HEK293 (cell line): ENCODE results near the gene ZNF883.
A peak's percentile ranks its signal among the peaks of the same experiment; 100 is the strongest.

Experiments
- CTCF ChIA-PET: fragments of 350-600 bp; formaldehyde crosslinking; extraction: SDS; loops from one replicate; lab custom pipeline; 2021; ENCODE audit warnings: antibody characterized with exemption; lab: Yijun Ruan, JAX
- POLR2A ChIA-PET: fragments of 300-600 bp; formaldehyde crosslinking; extraction: SDS; loops from one replicate; lab custom pipeline; 2020; ENCODE audit warnings: antibody characterized with exemption, inconsistent platforms; lab: Yijun Ruan, JAX
- H3K27ac ChIP-seq: fragments of 200-500 bp; sonication (Bioruptor generic); 2 replicates; pipeline ENCODE4 v1.5.1; 2014; ENCODE audit warnings: low read depth, low read length, control low read depth, inconsistent platforms; ENCODE audit errors: extremely low read depth
- H3K36me3 ChIP-seq, 2 experiments: fragments of 200-500 bp in 1 of 2; sonication (Bioruptor generic) in 1 of 2; 1 replicate in 1 of 2; 2 replicates in 1 of 2; pipeline ENCODE4 v1.5.1; 2014 to 2017; ENCODE audit warnings: inconsistent platforms in 2 of 2, low read length in 2 of 2; ENCODE audit not compliant: control insufficient read depth in 2 of 2, insufficient read depth in 1 of 2
- H3K4me1 ChIP-seq: fragments of 200-500 bp; sonication (Bioruptor generic); 2 replicates; pipeline ENCODE4 v1.5.1; 2014; ENCODE audit warnings: mild to moderate bottlenecking, low read length, inconsistent platforms; ENCODE audit not compliant: control insufficient read depth, insufficient read depth
- H3K4me3 ChIP-seq: 2 replicates; pipeline ENCODE4 v1.5.1; 2011; ENCODE audit warnings: low read depth, mild to moderate bottlenecking, control low read depth, low read length, moderate library complexity
- H3K9me3 ChIP-seq: fragments of 200-500 bp; sonication (Bioruptor generic); 2 replicates; pipeline ENCODE4 v1.5.1; 2014; ENCODE audit warnings: low read depth, low read length, inconsistent platforms; ENCODE audit not compliant: control insufficient read depth, insufficient read depth
- GLI2 ChIP-seq: fragments of 450-650 bp; formaldehyde crosslinking; IDR thresholded peaks from 2 replicates; pipeline ENCODE4; 2017; ENCODE audit warnings: missing biosample characterization, missing genetic modification characterization, low read depth, borderline replicate concordance
- SP3 ChIP-seq: fragments of 450-650 bp; formaldehyde crosslinking; IDR thresholded peaks from 2 replicates; pipeline ENCODE4 v1.5.1; 2016; ENCODE audit warnings: missing biosample characterization, missing genetic modification characterization
- ZBTB17 ChIP-seq: fragments of 450-650 bp; formaldehyde crosslinking; IDR thresholded peaks from 2 replicates; pipeline ENCODE4 v1.5.1; 2016; ENCODE audit warnings: missing biosample characterization, missing genetic modification characterization
- ZBTB20 ChIP-seq: fragments of 450-650 bp; formaldehyde crosslinking; IDR thresholded peaks from 2 replicates; pipeline ENCODE4 v1.5.1; 2016; ENCODE audit warnings: missing biosample characterization, missing genetic modification characterization
- ZNF214 ChIP-seq: fragments of 450-650 bp; formaldehyde crosslinking; IDR thresholded peaks from 2 replicates; pipeline ENCODE4 v1.5.1; 2017; ENCODE audit warnings: missing biosample characterization, mild to moderate bottlenecking, missing genetic modification characterization, borderline replicate concordance
- ZNF335 ChIP-seq: fragments of 450-650 bp; formaldehyde crosslinking; conservative IDR thresholded peaks from 2 replicates; pipeline ENCODE4 v1.5.1; 2016; ENCODE audit warnings: missing biosample characterization, missing genetic modification characterization
- ZNF341 ChIP-seq: fragments of 450-650 bp; formaldehyde crosslinking; IDR thresholded peaks from 2 replicates; pipeline ENCODE4; 2016; ENCODE audit warnings: low read depth, missing biosample characterization, missing genetic modification characterization
- ZNF366 ChIP-seq: fragments of 450-650 bp; formaldehyde crosslinking; conservative IDR thresholded peaks from 2 replicates; pipeline ENCODE4 v1.5.1; 2016; ENCODE audit warnings: missing biosample characterization, missing genetic modification characterization
- ZNF561 ChIP-seq: fragments of 450-650 bp; IDR thresholded peaks from 2 replicates; pipeline ENCODE4 v1.5.1; 2018; ENCODE audit warnings: missing biosample characterization, missing genetic modification characterization, borderline replicate concordance
- ZNF76 ChIP-seq: fragments of 450-650 bp; formaldehyde crosslinking; IDR thresholded peaks from 2 replicates; pipeline ENCODE4; 2016; ENCODE audit warnings: low read depth, missing biosample characterization, missing genetic modification characterization, borderline replicate concordance
- ZXDB ChIP-seq: fragments of 450-650 bp; formaldehyde crosslinking; IDR thresholded peaks from 2 replicates; pipeline ENCODE4 v1.5.1; 2016; ENCODE audit warnings: missing biosample characterization, missing genetic modification characterization
- TF ChIP-seq, protein P1 (sequence below): fragments of 450-650 bp; formaldehyde crosslinking; conservative IDR thresholded peaks from 2 replicates; pipeline ENCODE4 v1.5.1; 2016; ENCODE audit warnings: low read depth, missing biosample characterization, missing genetic modification characterization
- TF ChIP-seq, protein P2 (sequence below): fragments of 450-650 bp; formaldehyde crosslinking; IDR thresholded peaks from 2 replicates; pipeline ENCODE4 v1.5.1; 2016; ENCODE audit warnings: missing biosample characterization, missing genetic modification characterization
- TF ChIP-seq, protein P3 (sequence below): fragments of 450-650 bp; formaldehyde crosslinking; optimal IDR thresholded peaks from 2 replicates; pipeline ENCODE3; 2016; ENCODE audit warnings: missing biosample characterization, mild to moderate bottlenecking, missing genetic modification characterization
- TF ChIP-seq, protein P4 (sequence below): fragments of 450-650 bp; formaldehyde crosslinking; IDR thresholded peaks from 2 replicates; pipeline ENCODE4 v1.5.1; 2016; ENCODE audit warnings: missing biosample characterization, missing genetic modification characterization

The ZNF883 gene

DNA sequence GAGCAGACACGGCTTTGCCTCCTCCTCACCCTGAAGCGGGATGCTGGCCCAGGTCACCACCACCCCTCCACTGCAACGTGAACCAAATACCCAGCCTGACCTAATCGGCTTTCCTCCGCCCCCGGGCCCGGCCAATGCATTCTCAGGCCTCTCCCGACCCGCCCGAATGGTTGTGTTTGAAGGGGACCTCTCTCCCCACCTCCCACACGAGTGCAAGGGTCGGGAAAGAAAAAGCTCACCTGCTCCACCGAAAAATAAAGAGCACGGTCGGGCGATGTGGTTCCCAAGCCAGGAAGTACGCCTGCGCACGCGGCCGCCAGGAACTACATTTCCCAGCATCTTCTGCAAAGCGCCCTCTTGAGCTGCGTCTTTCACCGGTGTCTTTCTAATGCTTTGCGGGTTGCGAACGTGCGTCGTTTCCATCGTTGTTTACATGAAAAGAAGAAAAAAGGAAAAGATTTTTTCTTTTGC, at the start of gene ZNF883:
Gene ZNF883 (minus strand): TSS at position 282 of the 471 bp plus-strand sequence.
- TF ChIP-seq ZNF76 (tag by site-specific recombination) (peak; percentile 92), ZBTB20 (tag by site-specific recombination) (peak; percentile 71), ZBTB17 (tag by site-specific recombination) (peak; percentile 86), GLI2 (no peak), SP3 (tag by site-specific recombination) (peak; percentile 15), ZNF366 (tag by site-specific recombination) (peak; percentile 50; the same call in 1 of the 2 replicates), ZNF335 (peak; percentile 85), ZNF214 (tag by site-specific recombination) (no peak), ZNF341 (peak; percentile 33; the same call in 1 of the 2 replicates), ZXDB (peak; percentile 40; the same call in 1 of the 2 replicates), ZNF561 (0 out of 2 replicates have a peak, but pooled peaks have one; percentile 17)
- TF ChIP-seq, protein P1, sequence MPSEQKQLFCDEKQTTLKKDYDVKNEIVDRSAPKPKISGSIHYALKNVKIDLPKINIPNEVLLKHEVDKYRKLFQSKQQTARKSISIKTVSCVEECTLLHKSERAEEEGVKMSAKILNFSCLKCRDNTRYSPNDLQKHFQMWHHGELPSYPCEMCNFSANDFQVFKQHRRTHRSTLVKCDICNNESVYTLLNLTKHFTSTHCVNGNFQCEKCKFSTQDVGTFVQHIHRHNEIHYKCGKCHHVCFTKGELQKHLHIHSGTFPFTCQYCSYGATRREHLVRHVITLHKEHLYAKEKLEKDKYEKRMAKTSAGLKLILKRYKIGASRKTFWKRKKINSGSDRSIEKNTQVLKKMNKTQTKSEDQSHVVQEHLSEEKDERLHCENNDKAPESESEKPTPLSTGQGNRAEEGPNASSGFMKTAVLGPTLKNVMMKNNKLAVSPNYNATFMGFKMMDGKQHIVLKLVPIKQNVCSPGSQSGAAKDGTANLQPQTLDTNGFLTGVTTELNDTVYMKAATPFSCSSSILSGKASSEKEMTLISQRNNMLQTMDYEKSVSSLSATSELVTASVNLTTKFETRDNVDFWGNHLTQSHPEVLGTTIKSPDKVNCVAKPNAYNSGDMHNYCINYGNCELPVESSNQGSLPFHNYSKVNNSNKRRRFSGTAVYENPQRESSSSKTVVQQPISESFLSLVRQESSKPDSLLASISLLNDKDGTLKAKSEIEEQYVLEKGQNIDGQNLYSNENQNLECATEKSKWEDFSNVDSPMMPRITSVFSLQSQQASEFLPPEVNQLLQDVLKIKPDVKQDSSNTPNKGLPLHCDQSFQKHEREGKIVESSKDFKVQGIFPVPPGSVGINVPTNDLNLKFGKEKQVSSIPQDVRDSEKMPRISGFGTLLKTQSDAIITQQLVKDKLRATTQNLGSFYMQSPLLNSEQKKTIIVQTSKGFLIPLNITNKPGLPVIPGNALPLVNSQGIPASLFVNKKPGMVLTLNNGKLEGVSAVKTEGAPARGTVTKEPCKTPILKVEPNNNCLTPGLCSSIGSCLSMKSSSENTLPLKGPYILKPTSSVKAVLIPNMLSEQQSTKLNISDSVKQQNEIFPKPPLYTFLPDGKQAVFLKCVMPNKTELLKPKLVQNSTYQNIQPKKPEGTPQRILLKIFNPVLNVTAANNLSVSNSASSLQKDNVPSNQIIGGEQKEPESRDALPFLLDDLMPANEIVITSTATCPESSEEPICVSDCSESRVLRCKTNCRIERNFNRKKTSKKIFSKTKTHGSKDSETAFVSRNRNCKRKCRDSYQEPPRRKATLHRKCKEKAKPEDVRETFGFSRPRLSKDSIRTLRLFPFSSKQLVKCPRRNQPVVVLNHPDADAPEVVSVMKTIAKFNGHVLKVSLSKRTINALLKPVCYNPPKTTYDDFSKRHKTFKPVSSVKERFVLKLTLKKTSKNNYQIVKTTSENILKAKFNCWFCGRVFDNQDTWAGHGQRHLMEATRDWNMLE (tag by site-specific recombination) = peak; percentile 46; the same call in 1 of the 2 replicates
- TF ChIP-seq, protein P2, sequence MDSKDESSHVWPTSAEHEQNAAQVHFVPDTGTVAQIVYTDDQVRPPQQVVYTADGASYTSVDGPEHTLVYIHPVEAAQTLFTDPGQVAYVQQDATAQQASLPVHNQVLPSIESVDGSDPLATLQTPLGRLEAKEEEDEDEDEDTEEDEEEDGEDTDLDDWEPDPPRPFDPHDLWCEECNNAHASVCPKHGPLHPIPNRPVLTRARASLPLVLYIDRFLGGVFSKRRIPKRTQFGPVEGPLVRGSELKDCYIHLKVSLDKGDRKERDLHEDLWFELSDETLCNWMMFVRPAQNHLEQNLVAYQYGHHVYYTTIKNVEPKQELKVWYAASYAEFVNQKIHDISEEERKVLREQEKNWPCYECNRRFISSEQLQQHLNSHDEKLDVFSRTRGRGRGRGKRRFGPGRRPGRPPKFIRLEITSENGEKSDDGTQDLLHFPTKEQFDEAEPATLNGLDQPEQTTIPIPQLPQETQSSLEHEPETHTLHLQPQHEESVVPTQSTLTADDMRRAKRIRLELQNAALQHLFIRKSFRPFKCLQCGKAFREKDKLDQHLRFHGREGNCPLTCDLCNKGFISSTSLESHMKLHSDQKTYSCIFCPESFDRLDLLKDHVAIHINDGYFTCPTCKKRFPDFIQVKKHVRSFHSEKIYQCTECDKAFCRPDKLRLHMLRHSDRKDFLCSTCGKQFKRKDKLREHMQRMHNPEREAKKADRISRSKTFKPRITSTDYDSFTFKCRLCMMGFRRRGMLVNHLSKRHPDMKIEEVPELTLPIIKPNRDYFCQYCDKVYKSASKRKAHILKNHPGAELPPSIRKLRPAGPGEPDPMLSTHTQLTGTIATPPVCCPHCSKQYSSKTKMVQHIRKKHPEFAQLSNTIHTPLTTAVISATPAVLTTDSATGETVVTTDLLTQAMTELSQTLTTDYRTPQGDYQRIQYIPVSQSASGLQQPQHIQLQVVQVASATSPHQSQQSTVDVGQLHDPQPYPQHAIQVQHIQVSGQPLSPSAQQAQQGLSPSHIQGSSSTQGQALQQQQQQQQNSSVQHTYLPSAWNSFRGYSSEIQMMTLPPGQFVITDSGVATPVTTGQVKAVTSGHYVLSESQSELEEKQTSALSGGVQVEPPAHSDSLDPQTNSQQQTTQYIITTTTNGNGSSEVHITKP = 0 out of 2 replicates have a peak, but pooled peaks have one; percentile 32
- TF ChIP-seq, protein P3, sequence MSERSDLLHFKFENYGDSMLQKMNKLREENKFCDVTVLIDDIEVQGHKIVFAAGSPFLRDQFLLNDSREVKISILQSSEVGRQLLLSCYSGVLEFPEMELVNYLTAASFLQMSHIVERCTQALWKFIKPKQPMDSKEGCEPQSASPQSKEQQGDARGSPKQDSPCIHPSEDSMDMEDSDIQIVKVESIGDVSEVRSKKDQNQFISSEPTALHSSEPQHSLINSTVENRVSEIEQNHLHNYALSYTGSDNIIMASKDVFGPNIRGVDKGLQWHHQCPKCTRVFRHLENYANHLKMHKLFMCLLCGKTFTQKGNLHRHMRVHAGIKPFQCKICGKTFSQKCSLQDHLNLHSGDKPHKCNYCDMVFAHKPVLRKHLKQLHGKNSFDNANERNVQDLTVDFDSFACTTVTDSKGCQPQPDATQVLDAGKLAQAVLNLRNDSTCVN = peak; percentile 28
- TF ChIP-seq, protein P4, sequence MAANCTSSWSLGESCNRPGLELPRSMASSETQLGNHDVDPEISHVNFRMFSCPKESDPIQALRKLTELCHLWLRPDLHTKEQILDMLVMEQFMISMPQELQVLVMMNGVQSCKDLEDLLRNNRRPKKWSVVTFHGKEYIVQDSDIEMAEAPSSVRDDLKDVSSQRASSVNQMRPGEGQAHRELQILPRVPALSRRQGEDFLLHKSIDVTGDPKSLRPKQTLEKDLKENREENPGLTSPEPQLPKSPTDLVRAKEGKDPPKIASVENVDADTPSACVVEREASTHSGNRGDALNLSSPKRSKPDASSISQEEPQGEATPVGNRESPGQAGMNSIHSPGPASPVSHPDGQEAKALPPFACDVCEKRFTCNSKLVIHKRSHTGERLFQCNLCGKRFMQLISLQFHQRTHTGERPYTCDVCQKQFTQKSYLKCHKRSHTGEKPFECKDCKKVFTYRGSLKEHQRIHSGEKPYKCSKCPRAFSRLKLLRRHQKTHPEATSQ (tag by site-specific recombination) = no peak
- Histone ChIP-seq H3K27ac (no peak within 1 kb of the TSS), H3K4me3 (peak within 1 kb of the TSS; percentile 34), H3K36me3 (peaks cover 0 to 24% of the 10 kb centered on the region in 2 experiments; a peak in 1 of 3 replicates), H3K4me1 (no peaks in the 10 kb centered on the region), H3K9me3 (no peaks in the 10 kb centered on the region)
- ChIA-PET POLR2A (interaction anchor here (0.6 kb wide), 1 partner anchor 510 kb away, joined by 3 read pairs; no protein-coding TSS in a partner anchor), CTCF (interaction anchor here (0.6 to 1.0 kb wide), 2 partner anchors 98 to 100 kb away, joined by 3 read pairs; no protein-coding TSS in a partner anchor)
